ENCODE results near the gene FBF1.

DNA sequence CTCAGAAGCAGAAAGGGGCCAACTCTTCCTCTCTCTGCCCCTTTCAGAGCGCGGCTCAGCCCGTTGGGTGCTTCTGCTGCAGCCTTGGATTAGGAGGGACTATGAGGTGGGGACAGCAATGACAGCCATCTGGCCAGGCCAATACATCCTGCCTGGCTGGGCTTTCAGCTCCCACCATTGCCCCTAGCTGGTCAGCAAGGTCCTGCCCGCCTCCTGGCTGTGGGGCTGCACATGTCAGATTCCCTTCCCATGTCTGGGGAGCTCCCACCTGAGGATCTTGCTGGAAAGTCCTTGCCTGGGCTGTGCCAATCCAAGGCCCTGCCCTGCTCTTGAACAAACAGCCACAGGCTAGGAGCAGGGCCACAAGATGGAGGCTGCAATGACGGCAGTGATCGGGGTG lies 52.4 kb downstream of the FBF1 start:
- TF ChIP-seq POLR2AphosphoS5 (IDR thresholded peaks at IDR 0.05) (no peak), POLR2A (IDR thresholded peaks at IDR 0.05) (no peak)
